DOHH2 (cell line): ENCODE data around the gene EGR1.
A peak's percentile ranks its signal among the peaks of the same experiment; 100 is the strongest.

ENCODE experiments used
- H3F3A ChIP-seq: fragments of 200-600 bp; sonication (generic), shearing (Covaris generic); 2 replicates; pipeline ENCODE4 v1.6.0; 2016; ENCODE audit warnings: antibody characterized with exemption, mild to moderate bottlenecking; ENCODE audit not compliant: control insufficient read depth, insufficient read depth
- H3K27ac ChIP-seq: fragments of 200-600 bp; sonication (generic); 2 replicates; pipeline ENCODE4 v1.5.1; 2014; ENCODE audit warnings: low read depth, mild to moderate bottlenecking, low read length, moderate library complexity
- H3K27me3 ChIP-seq: fragments of 200-600 bp; sonication (generic); 2 replicates; pipeline ENCODE4 v1.6.1; 2014; ENCODE audit warnings: mild to moderate bottlenecking, low read length, mixed read lengths; ENCODE audit not compliant: control insufficient read depth
- H3K36me3 ChIP-seq: fragments of 200-600 bp; sonication (generic); 2 replicates; pipeline ENCODE4 v1.6.1; 2014; ENCODE audit warnings: mild to moderate bottlenecking, low read length, moderate library complexity, mixed read lengths; ENCODE audit not compliant: control insufficient read depth
- H3K4me1 ChIP-seq: fragments of 200-600 bp; sonication (generic); 2 replicates; pipeline ENCODE4 v1.6.1; 2014; ENCODE audit warnings: mild to moderate bottlenecking, low read length, mixed read lengths; ENCODE audit not compliant: control insufficient read depth
- H3K4me2 ChIP-seq: fragments of 200-600 bp; sonication (generic); 2 replicates; pipeline ENCODE4 v1.6.0; 2014; ENCODE audit warnings: mild to moderate bottlenecking, low read length, moderate library complexity
- H3K4me3 ChIP-seq: fragments of 200-600 bp; sonication (generic); 2 replicates; pipeline ENCODE4 v1.5.1; 2014; ENCODE audit warnings: mild to moderate bottlenecking, low read length, mixed read lengths
- H3K79me2 ChIP-seq: fragments of 200-600 bp; sonication (generic); 2 replicates; pipeline ENCODE4 v1.6.1; 2014; ENCODE audit warnings: mild to moderate bottlenecking, low read length, mixed read lengths; ENCODE audit not compliant: control insufficient read depth
- H3K9me2 ChIP-seq: fragments of 200-600 bp; sonication (generic); replicated peaks from 2 replicates; pipeline ENCODE4 v1.6.1; 2014; ENCODE audit warnings: mild to moderate bottlenecking, low read length, mixed read lengths; ENCODE audit not compliant: control insufficient read depth
- H3K9me3 ChIP-seq: fragments of 200-600 bp; sonication (generic); 2 replicates; pipeline ENCODE4 v1.6.1; 2014; ENCODE audit warnings: antibody characterized with exemption, low read length, mixed read lengths; ENCODE audit not compliant: control insufficient read depth, insufficient read depth
- H4K20me1 ChIP-seq: fragments of 200-600 bp; sonication (generic); 2 replicates; pipeline ENCODE4 v1.6.0; 2014; ENCODE audit warnings: low read depth, mild to moderate bottlenecking, antibody characterized with exemption, low read length, moderate library complexity; ENCODE audit not compliant: control insufficient read depth, insufficient read depth
- CTCF ChIP-seq: fragments of 200-600 bp; sonication (generic); IDR thresholded peaks from one replicate; pipeline ENCODE4 v1.5.1; 2014; ENCODE audit warnings: antibody characterized with exemption, mild to moderate bottlenecking, low read depth, low read length; ENCODE audit not compliant: poor library complexity, severe bottlenecking
- EZH2phosphoT487 ChIP-seq: fragments of 200-600 bp; sonication (generic); IDR thresholded peaks from 2 replicates; pipeline ENCODE4 v1.6.1; 2017; ENCODE audit warnings: borderline replicate concordance, mild to moderate bottlenecking, antibody characterized with exemption, low read length, moderate library complexity, mixed read lengths

The EGR1 gene

GRCh38 chr5:138458384-138458783, 6.9 kb upstream of the EGR1 start:
- H3K27me3 ChIP-seq: peaks cover 9% of the 10 kb centered on the region; the same call in 1 of the 2 replicates
- no peaks in the 10 kb centered on the region for H3K9me2 ChIP-seq
- no peaks in the 10 kb centered on the region for H3K9me3 ChIP-seq
- no peaks in the 10 kb centered on the region for H3K36me3 ChIP-seq
- H3K4me1 ChIP-seq: peaks cover 29% of the 10 kb centered on the region
- H3K4me3 ChIP-seq: no peak overlapping the region
- no peaks in the 10 kb centered on the region for H3K79me2 ChIP-seq
- no peak overlapping the region for H3K27ac ChIP-seq
- H3K4me2 ChIP-seq: no peak overlapping the region
- no peaks in the 10 kb centered on the region for H4K20me1 ChIP-seq
- TF ChIP-seq CTCF (no peak), EZH2phosphoT487 (no peak)
- H3F3A ChIP-seq: no peaks in the 10 kb centered on the region

GRCh38 chr5:138458856-138459255, 6.4 kb upstream of the EGR1 start:
- H3K27ac ChIP-seq: no peak overlapping the region
- no peak overlapping the region for H3K4me3 ChIP-seq
- H4K20me1 ChIP-seq: no peaks in the 10 kb centered on the region
- no peaks in the 10 kb centered on the region for H3K36me3 ChIP-seq
- H3K9me2 ChIP-seq: no peaks in the 10 kb centered on the region
- TF ChIP-seq EZH2phosphoT487: no peak
- H3K4me2 ChIP-seq: peak overlapping the region; percentile 26; the same call in 1 of the 2 replicates
- H3K9me3 ChIP-seq: no peaks in the 10 kb centered on the region
- H3K79me2 ChIP-seq: no peaks in the 10 kb centered on the region
- H3K4me1 ChIP-seq: peaks cover 33% of the 10 kb centered on the region
- peaks cover 9% of the 10 kb centered on the region; the same call in 1 of the 2 replicates for H3K27me3 ChIP-seq
- H3F3A ChIP-seq: no peaks in the 10 kb centered on the region

GRCh38 chr5:138459311-138459933, 5.9 kb upstream of the EGR1 start:
- H3K4me1 ChIP-seq: peaks cover 34% of the 10 kb centered on the region
- no peaks in the 10 kb centered on the region for H3K36me3 ChIP-seq
- H3K27me3 ChIP-seq: peaks cover 9% of the 10 kb centered on the region; the same call in 1 of the 2 replicates
- H3K4me3 ChIP-seq: no peak overlapping the region
- H4K20me1 ChIP-seq: no peaks in the 10 kb centered on the region
- H3K9me3 ChIP-seq: no peaks in the 10 kb centered on the region
- peak overlapping the region; percentile 26 for H3K4me2 ChIP-seq
- no peak overlapping the region for H3K27ac ChIP-seq
- no peak for TF ChIP-seq EZH2phosphoT487
- TF ChIP-seq CTCF: no peak
- no peaks in the 10 kb centered on the region for H3K9me2 ChIP-seq
- H3F3A ChIP-seq: no peaks in the 10 kb centered on the region
- H3K79me2 ChIP-seq: no peaks in the 10 kb centered on the region

GRCh38 chr5:138460032-138460693, 5.1 kb upstream of the EGR1 start:
- TF ChIP-seq EZH2phosphoT487 (no peak), CTCF (no peak)
- H3K79me2 ChIP-seq: no peaks in the 10 kb centered on the region
- H3K27ac ChIP-seq: no peak overlapping the region
- H3K27me3 ChIP-seq: peaks cover 6% of the 10 kb centered on the region; the same call in 1 of the 2 replicates
- no peaks in the 10 kb centered on the region for H3K36me3 ChIP-seq
- peaks cover 34% of the 10 kb centered on the region for H3K4me1 ChIP-seq
- H3K9me2 ChIP-seq: no peaks in the 10 kb centered on the region
- 0 out of 2 replicates have a peak overlapping the region, but pooled peaks have one; percentile 26 for H3K4me2 ChIP-seq
- no peaks in the 10 kb centered on the region for H3K9me3 ChIP-seq
- no peak overlapping the region for H3K4me3 ChIP-seq
- no peaks in the 10 kb centered on the region for H3F3A ChIP-seq
- no peaks in the 10 kb centered on the region for H4K20me1 ChIP-seq
